Activated CD4-positive, alpha-beta T cell treated with anti-CD3 and anti-CD28 coated beads, Interleukin-2, amount 10 ng/mL, durations not matched to agents 24 days and 14 days (primary cell): Measurements from ENCODE around the gene PLK3. TPM values are rescaled to one million over a fixed set of nuclear protein-coding genes. Genes with fewer than 3 reads are reported as not detected.
"Not testable (repeated sequence)": the region's sequence is repeated elsewhere in the genome, so short reads cannot be mapped to it uniquely, and the experiment has no call there.

Source experiments
- DNase-seq: peaks from one replicate; pipeline ENCODE4 v3.0.0; 2022
- H3K27ac Mint-ChIP-seq: one replicate; pipeline ENCODE4 v1.8.0; 2022; ENCODE audit warnings: mild to moderate bottlenecking, mixed read lengths
- H3K27me3 Mint-ChIP-seq: one replicate; pipeline ENCODE4 v1.8.0; 2022; ENCODE audit warnings: mixed read lengths
- H3K36me3 Mint-ChIP-seq: one replicate; pipeline ENCODE4 v1.8.0; 2022; ENCODE audit warnings: low read depth, mild to moderate bottlenecking, mixed read lengths
- H3K4me1 Mint-ChIP-seq: one replicate; pipeline ENCODE4 v1.8.0; 2021; ENCODE audit warnings: mixed read lengths
- H3K4me3 Mint-ChIP-seq: one replicate; pipeline ENCODE4 v1.8.0; 2022; ENCODE audit warnings: mild to moderate bottlenecking, moderate library complexity, mixed read lengths
- H3K9me3 Mint-ChIP-seq: one replicate; pipeline ENCODE4 v1.8.0; 2021; ENCODE audit warnings: mixed read lengths
- intact Hi-C: fragments of 100-400 bp; cut with micrococcal nuclease; formaldehyde crosslinking; loops from one replicate; pipeline ENCODE4 v1.15.1; 2023
- total RNA-seq: library from RNA; stranded (reverse); gene quantifications from 2 replicates; pipeline ENCODE4 v1.2.3, GENCODE V29; 2022

PLK3 gene
- total RNA-seq, 1 donor from 2014 or later, result 190 TPM

GRCh38 chr1:44808938-44809917 is 9.1 kb downstream of the PLK3 start:
- intact Hi-C loops, result loop anchor here (1.0 to 10.0 kb wide), 5 partner anchors 8 to 993 kb away; partner anchors contain the start of genes MAST2, NASP and TESK2
- Mint-ChIP-seq H3K27me3 (peaks cover 2% of the 10 kb centered on the region), H3K27ac (peak overlapping the region; percentile 99), H3K9me3 (no peaks in the 10 kb centered on the region), H3K36me3 (peaks cover 72% of the 10 kb centered on the region), H3K4me3 (peak overlapping the region; percentile 81), H3K4me1 (peaks cover 77% of the 10 kb centered on the region)
- DNase-seq, result peak; percentile 96

DNA sequence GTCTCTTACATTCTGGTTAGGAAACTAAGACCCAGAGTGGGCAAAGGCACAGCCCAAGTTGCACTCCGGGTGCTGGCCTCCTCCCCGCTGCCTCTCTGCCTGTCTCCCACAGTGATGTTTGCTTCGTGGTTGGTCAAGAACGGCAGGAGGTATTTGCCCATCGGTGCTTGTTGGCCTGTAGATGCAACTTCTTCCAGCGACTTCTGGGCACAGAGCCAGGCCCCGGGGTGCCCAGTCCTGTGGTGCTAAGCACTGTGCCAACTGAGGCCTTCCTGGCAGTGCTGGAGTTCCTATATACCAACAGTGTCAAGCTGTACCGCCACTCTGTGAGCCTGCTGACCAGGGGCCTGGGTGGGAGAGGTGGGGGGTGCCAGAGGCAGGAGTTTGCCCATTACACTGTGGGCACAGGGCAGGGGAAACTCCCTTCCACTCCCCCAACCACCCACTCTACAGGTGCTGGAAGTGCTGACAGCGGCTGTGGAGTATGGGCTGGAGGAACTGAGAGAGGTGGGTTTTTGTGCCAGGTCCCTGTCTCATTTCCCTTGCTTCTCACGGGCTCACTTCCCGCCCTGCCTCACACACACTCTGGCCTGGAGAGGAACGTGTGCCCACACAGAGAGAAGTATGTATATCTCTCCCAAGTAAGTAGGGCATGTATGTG is 10.1 kb downstream of the PLK3 start:
- H3K4me1 Mint-ChIP-seq, result peaks cover 74% of the 10 kb centered on the region
- H3K9me3 Mint-ChIP-seq, result no peaks in the 10 kb centered on the region
- H3K36me3 Mint-ChIP-seq, result peaks cover 68% of the 10 kb centered on the region
- H3K4me3 Mint-ChIP-seq, result peak overlapping the region; percentile 81
- peak overlapping the region; percentile 99 for H3K27ac Mint-ChIP-seq
- H3K27me3 Mint-ChIP-seq, result peaks cover 2% of the 10 kb centered on the region
- DNase-seq, result peak; percentile 75
- intact Hi-C loops, result loop anchor here (5.0 kb wide), 2 partner anchors 33 to 877 kb away; partner anchors contain the start of genes GPBP1L1, RPS8 and TMEM69

GRCh38 chr1:44810762-44811105 is 10.6 kb downstream of the PLK3 start:
- peaks cover 69% of the 10 kb centered on the region for H3K36me3 Mint-ChIP-seq
- peaks cover 70% of the 10 kb centered on the region for H3K4me1 Mint-ChIP-seq
- H3K9me3 Mint-ChIP-seq, H3K27me3 Mint-ChIP-seq, DNase-seq: not testable (repeated sequence)
- intact Hi-C loops, result loop anchor here (5.0 kb wide), 2 partner anchors 33 to 877 kb away; partner anchors contain the start of genes GPBP1L1, RPS8 and TMEM69
- H3K4me3 Mint-ChIP-seq, result peak overlapping the region; percentile 81
- H3K27ac Mint-ChIP-seq, result peak overlapping the region; percentile 99

- intact Hi-C loops, result loop anchor here (5.0 kb wide), 2 partner anchors 34 to 876 kb away; partner anchors contain the start of genes GPBP1L1, RPS8 and TMEM69
- DNase-seq, result peak; percentile 59
- H3K4me3 Mint-ChIP-seq, result peak overlapping the region; percentile 81
- peaks cover 2% of the 10 kb centered on the region for H3K27me3 Mint-ChIP-seq
- H3K9me3 Mint-ChIP-seq, result no peaks in the 10 kb centered on the region
- peak overlapping the region; percentile 99 for H3K27ac Mint-ChIP-seq
- H3K4me1 Mint-ChIP-seq, result peaks cover 69% of the 10 kb centered on the region
- peaks cover 70% of the 10 kb centered on the region for H3K36me3 Mint-ChIP-seq
Observed at GRCh38 chr1:44811234-44811633, 11.1 kb downstream of the PLK3 start.

DNA sequence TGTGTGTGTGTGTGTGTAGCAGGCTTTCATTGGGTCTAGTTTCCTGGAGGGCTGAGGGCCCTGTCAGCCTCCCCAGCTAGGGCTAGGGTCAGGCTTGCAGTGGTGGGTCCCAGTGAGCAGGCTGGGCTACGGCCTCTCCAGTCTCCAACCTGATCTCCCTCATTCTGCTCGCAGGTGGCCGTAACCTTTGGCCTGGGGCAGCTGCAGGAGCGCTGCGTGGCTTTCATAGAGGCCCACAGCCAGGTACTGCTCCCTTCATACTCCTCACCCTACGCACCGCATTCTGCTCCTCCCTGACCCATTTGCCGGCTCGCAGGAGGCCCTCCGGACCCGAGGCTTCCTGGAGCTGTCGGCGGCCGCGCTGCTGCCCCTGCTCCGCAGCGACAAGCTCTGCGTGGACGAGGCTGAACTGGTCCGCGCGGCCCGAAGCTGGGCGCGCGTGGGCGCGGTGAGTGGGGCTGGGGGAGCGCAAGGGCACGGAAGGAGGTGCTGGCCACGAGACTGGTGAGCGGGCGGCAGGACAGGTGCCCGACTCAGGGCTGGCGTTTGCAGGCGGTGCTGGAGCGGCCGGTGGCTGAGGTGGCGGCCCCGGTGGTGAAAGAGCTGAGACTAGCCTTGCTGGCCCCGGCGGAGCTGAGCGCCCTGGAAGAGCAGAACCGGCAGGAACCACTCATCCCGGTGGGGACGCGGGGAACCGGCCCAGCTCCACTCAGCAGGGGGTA is 12.8 kb downstream of the PLK3 start:
- DNase-seq, result peak; percentile 61
- Mint-ChIP-seq H3K4me3 (peak overlapping the region; percentile 85), H3K4me1 (peaks cover 67% of the 10 kb centered on the region), H3K9me3 (no peaks in the 10 kb centered on the region), H3K36me3 (peaks cover 62% of the 10 kb centered on the region), H3K27me3 (peaks cover 2% of the 10 kb centered on the region), H3K27ac (peak overlapping the region; percentile 58)
- intact Hi-C loops, result loop anchor here (5.0 kb wide), 2 partner anchors 36 to 874 kb away; partner anchors contain the start of genes GPBP1L1, RPS8 and TMEM69

DNA sequence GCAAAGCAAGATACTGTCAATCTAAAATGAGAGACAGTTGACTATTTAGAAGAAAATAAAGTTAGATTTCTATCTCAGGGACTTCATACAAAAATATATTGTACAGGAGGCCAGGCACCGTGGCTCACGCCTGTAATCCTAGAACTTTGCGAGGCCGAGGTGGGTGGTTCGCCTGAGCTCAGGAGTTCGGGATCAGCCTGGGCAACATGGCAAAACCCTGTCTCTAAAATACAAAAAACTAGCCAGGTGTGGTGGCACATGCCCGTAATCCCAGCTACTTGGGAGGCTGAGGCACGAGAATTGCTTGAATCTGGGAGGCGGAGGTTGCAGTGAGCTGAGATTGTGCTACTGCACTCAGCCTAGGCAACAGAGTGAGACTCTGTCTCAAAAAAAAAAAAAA is 15.7 kb downstream of the PLK3 start:
- peak overlapping the region; percentile 96 for H3K27ac Mint-ChIP-seq
- H3K4me3 Mint-ChIP-seq, intact Hi-C loops, H3K27me3 Mint-ChIP-seq, H3K9me3 Mint-ChIP-seq: not testable (repeated sequence)
- peaks cover 49% of the 10 kb centered on the region for H3K36me3 Mint-ChIP-seq
- DNase-seq, result peak; percentile 36
- peaks cover 58% of the 10 kb centered on the region for H3K4me1 Mint-ChIP-seq

GRCh38 chr1:44817307-44817706 is 17.1 kb downstream of the PLK3 start:
- Mint-ChIP-seq H3K36me3 (peaks cover 36% of the 10 kb centered on the region), H3K9me3 (no peaks in the 10 kb centered on the region), H3K27me3 (no peaks in the 10 kb centered on the region)

GRCh38 chr1:44817771-44818495 is 17.8 kb downstream of the PLK3 start:
- Mint-ChIP-seq H3K4me1 (peaks cover 48% of the 10 kb centered on the region), H3K4me3 (peak overlapping the region; percentile 65), H3K27me3 (no peaks in the 10 kb centered on the region), H3K36me3 (peaks cover 32% of the 10 kb centered on the region), H3K9me3 (no peaks in the 10 kb centered on the region), H3K27ac (peak overlapping the region; percentile 64)
- intact Hi-C loops, result no loop called here
- DNase-seq, result peak; percentile 56

More at GRCh38 chr1:44817307-44817706, 17.1 kb downstream of the PLK3 start:
- no peak for DNase-seq
- peak overlapping the region; percentile 42 for H3K4me3 Mint-ChIP-seq
- H3K27ac Mint-ChIP-seq, result peak overlapping the region; percentile 46
- intact Hi-C loops, result no loop called here
- peaks cover 50% of the 10 kb centered on the region for H3K4me1 Mint-ChIP-seq

DNA sequence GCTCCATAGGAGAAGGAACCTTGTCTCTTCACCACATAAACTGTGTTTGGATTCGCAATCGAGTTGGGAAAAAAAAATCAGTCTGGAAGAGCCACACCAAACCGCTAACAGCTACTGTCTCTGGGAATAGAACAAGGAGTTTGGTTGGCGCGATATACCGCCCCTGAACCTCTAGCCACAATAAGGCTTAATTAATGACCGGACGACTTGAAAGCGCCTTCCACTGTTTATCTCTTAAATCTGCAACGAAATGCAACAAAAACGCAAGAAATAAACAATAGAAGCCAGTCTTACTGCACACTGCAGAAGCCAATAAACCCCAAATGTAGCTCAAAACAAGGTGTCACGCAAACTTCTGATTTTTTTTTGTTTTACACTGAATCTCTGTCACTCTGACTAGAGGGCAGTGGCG is 19.0 kb downstream of the PLK3 start:
- H3K27ac Mint-ChIP-seq, result peak overlapping the region; percentile 99
- H3K4me1 Mint-ChIP-seq, result peaks cover 41% of the 10 kb centered on the region
- peak overlapping the region; percentile 92 for H3K4me3 Mint-ChIP-seq
- H3K27me3 Mint-ChIP-seq, result no peaks in the 10 kb centered on the region
- no peaks in the 10 kb centered on the region for H3K9me3 Mint-ChIP-seq
- H3K36me3 Mint-ChIP-seq, result peaks cover 24% of the 10 kb centered on the region
- no peak for DNase-seq
- intact Hi-C loops, result loop anchor here (1.0 kb wide), 5 partner anchors 12 to 98 kb away; partner anchors contain the start of gene DYNLT4

- H3K4me3 Mint-ChIP-seq, result peak overlapping the region; percentile 92
- H3K9me3 Mint-ChIP-seq, result no peaks in the 10 kb centered on the region
- DNase-seq, result peak; percentile 94
- peaks cover 23% of the 10 kb centered on the region for H3K36me3 Mint-ChIP-seq
- no peaks in the 10 kb centered on the region for H3K27me3 Mint-ChIP-seq
- intact Hi-C loops, result loop anchor here (1.0 kb wide), 5 partner anchors 12 to 98 kb away; partner anchors contain the start of gene DYNLT4
- H3K4me1 Mint-ChIP-seq, result peaks cover 40% of the 10 kb centered on the region
- peak overlapping the region; percentile 99 for H3K27ac Mint-ChIP-seq
Observed at GRCh38 chr1:44819608-44820327, 19.6 kb downstream of the PLK3 start.

DNA sequence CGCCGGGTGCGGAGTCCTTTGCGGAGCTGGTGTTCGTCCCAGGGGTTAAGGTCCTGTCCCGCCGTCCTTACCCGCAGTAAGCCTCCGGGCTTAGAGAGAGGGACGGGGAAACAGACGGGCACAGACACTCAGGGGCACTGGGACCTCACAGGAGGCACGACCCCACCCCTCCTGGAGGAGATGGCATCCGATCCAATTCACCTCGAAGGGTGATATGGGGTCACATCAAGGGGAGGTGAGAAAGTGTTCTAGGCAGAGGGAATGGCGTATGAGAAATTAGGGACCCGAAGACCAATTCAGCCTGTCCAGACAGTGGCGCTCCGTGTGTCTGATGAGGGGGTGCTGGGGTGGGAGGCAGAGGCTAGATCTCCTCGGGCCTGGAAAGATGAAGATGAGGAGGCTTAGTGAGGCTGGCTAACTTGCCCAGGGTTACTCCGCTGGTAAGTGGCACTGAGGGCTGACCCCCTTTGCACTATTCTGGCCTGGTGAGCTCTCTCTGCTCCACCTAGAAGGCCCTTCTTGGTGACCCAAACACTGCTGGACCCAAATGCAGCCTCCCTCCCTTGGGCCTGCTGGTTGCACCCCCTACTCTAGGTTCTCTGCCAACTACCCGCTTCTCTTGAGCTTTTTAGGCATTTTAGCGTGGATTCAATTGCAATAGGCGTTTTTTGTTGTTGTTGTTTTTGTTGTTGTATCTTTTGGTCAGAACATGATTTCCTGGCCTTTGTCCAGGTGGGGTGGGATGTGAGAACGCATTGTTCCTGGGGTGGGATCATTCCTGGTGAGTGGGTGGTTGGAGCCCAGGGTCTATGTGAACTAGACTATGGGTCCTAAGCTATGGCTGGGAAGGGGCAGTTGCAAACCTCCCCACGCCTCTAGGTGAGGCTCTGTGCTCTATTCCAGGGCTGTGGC is 20.4 kb downstream of the PLK3 start:
- intact Hi-C loops, result no loop called here
- Mint-ChIP-seq H3K27me3 (no peaks in the 10 kb centered on the region), H3K4me3 (peak overlapping the region; percentile 92), H3K4me1 (peaks cover 34% of the 10 kb centered on the region), H3K9me3 (no peaks in the 10 kb centered on the region), H3K27ac (peak overlapping the region; percentile 99), H3K36me3 (peaks cover 15% of the 10 kb centered on the region)
- DNase-seq, result no peak
